Activated CD8-positive, alpha-beta memory T cell treated with anti-CD3 and anti-CD28 coated beads for 24 hours (primary cell): Measurements from ENCODE around the gene HNRNPA2B1.
"Not testable (repeated sequence)": the region's sequence is repeated elsewhere in the genome, so short reads cannot be mapped to it uniquely, and the experiment has no call there.

Experiments used
- DNase-seq: peaks from one replicate; pipeline ENCODE4 v3.0.0-alpha.2; 2020

HNRNPA2B1 gene

DNA sequence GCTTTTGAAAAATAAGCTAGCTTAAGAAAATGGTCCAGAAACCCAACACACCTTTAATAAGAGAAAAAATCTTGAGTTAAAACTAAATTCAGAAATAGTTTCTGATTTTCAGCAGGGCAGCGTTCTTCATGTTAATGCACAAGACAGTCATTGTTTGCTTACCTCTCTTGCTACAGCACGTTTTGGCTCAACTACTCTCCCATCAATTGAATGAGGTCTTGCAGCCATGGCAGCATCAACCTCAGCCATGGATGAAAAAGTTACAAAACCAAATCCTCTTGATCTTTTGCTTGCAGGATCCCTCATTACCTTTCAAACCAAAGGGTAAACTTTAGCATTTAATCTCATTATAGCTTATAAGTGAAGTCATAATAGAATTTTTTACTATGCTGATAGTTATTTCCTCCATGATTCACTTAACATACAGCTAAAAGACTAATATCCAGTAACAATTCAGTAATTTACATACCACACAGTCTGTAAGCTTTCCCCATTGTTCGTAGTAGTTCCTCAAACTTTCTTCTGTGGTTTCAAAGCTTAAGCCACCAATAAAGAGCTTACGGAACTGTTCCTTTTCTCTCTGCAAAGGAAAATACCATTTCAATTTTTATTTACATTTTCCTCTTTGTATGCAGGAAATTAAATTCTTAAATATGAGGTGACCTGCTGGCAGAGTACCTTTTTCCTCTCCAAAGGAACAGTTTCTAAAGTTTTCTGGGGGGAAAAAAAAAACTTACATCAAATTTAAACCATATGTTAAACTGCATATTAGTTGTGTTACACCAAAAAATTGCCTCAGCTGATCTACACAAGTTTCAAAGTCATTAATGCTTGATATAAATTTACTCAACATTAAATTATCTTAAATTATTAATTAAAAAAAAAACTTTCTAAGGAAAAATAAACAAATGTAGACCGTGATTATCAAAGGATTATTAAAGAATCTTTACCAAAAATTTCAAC is 3.1 kb downstream of the HNRNPA2B1 start:
- DNase-seq: no peak

DNA sequence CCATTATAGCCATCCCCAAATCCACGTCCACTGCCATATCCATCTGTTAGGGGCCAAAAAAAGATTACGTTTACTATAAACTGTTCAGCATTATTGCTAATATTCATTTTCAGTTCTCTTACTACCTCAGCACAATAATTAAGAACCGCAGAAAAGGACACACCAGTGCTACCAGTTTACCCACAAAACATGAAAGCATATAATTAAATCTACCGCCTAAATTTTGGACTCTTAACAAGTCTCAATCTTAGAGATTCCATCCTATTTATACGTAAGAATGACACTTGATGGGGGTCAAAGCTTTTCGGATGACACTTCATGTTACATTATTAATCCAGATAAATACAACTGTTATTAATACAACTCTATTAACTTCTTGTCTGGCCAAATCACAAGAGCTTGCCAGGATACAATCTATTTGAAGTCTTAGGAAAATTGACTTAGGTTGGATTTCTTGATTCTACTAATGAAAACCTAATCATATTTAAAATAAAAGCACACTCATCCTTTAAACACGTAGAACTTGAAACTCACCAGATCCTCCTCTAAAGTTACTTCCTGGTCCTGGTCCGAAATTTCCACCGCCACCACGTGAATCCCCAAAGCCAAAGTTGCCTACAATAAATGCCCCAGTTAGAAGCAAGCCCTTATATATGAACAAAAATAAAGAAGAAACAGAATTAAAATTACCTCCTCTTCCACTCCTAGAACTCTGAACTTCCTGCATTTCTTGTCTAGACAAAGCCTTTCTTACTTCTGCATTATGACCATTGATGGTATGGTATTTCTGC is 4.5 kb downstream of the HNRNPA2B1 start:
- DNase-seq: no peak

GRCh38 chr7:26195182-26195581 is 5.4 kb downstream of the HNRNPA2B1 start:
- no peak for DNase-seq

- not testable (repeated sequence) for DNase-seq
These were observed 5.8 kb downstream of the HNRNPA2B1 start for GRCh38 chr7:26194764-26195163.

GRCh38 chr7:26193432-26194207 is 6.9 kb downstream of the HNRNPA2B1 start:
- DNase-seq: no peak

DNA sequence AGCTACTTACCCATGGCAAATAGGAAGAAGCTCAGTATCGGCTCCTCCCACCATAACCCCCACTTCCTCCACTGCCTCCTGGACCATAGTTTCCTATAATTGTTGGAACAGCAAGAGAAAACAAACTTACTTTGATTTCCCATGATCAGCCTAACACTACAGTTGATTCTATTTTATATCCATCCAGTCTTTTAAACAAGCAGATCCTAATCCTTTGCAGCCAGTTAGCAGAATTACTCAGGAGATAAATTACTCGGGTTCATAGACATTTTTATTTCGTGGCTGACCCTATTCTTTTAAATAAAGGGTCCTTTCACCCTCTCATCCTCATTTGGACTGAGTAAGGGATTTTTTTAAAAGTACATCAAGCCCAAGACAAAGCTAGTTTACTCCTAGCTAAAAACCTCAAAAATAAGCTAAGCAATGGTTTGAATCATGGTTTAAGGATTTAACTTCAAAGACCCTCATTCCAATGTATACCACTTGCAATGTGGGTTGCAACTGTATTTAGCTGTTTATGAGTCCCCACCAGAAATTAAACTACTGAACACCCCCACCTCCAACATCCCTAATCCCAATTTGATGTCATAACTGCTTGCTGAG is 8.0 kb downstream of the HNRNPA2B1 start:
- DNase-seq: no peak

DNA sequence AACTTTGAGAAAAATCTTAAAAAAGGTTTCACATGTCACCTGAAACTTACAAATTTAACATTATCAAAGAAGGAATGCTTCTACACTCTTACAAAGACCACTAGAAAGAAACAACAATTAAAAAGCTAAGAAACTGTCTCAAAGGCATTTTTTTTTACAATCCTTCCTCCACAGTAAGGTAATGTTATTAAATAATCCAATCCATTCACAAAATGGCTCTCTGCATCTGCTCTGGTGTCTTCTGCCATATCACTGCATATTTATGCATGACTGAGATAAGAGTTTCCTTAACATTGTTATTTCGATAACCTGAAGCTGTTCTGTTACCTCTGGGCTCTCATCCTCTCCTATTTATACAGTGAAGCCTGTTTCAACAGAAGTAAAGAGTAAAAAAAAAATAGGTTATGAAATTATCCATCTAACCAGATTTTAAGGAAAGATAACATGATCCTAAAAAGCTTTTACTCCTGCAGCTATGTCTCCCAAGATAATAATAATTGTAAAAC is 8.5 kb downstream of the HNRNPA2B1 start:
- no peak for DNase-seq

- DNase-seq: no peak
These were observed 9.1 kb downstream of the HNRNPA2B1 start for GRCh38 chr7:26191233-26191973.

- no peak for DNase-seq
These were observed 10.1 kb downstream of the HNRNPA2B1 start for GRCh38 chr7:26190417-26190869.

DNA sequence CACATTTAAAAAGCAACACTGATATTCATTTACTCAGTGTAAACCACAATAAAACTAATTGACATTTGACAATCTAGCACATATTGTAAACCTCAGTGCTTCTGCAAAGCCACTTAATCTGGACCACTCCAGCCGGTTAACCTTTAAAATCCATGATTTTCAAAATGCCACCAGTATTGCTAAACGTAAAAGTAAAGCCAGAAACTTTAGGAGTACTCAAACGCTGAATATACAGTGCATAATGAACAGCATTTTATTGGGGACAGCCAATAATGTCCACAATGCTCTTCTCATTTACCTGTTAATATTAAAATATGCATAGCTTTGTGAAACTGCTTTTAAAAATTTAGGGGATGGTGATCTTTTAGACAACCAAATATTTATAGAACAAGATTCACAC is 10.8 kb downstream of the HNRNPA2B1 start:
- no peak for DNase-seq

DNA sequence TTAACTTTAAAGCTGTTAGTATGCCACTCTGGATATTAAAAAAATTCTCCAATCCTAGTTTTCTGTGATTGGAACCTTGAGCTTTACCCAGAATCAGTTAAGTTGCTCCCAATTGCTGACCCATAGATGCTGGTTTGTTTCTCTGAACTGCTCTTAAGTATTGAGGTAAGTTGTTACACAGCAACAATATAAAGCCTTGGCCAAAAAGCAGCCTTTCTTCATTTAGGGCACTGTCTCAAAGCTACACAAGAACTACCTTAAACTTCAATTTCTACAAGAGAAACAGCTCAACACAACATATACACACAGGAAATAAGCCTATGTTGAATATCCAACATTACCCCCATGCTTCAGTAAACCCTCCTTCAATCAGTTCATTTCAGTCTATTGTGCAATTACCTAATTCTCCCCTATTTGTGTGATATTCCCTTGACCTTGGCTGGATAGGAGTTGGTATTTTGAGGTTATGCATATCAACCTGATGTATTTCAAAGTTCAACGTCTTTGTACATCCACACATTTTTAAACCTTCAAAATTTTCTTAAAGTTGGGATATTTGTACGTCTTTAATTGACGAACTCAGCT is 11.5 kb downstream of the HNRNPA2B1 start:
- DNase-seq: no peak

- no peak for DNase-seq
These were observed 12.2 kb downstream of the HNRNPA2B1 start for GRCh38 chr7:26188206-26188956.

DNA sequence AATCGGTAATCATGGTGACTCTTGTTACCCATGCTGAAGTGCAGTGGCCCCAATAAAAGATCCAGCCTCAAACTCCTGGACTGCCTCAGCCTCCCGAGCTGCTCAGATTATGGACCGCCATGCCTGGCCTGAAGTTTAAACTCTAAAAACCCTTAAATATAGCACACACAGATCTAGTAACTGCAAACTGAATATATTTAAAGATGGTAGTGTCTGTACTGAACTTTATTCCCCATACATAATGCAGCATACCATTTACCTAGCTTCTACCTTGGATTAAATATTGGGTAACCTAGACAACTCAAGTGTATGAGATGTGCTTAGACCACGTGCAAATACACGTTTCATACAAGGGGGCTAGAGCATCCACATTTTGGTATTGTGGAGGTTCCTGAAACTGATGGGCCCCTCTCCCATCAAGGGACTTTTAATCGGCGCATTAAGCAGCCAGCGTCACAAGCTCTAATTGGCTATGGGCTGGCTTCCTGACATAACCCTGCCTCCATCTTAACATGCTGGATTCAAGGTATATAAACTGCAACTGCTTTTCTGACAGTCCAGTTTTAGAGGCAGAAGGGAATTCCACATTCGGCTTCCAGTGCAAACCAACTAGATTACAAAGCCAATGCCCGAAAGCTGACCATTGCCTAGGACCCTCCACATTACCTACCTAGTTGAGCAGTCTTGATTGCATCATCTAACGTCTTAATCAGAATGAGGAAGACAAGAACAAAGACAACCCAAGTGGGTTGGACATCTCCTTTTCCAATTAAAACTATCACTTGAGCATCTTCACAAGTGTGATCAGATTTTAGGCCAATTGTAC is 13.0 kb downstream of the HNRNPA2B1 start:
- DNase-seq: peak; percentile 75

- no peak for DNase-seq
These were observed 13.9 kb downstream of the HNRNPA2B1 start for GRCh38 chr7:26186364-26187311.

GRCh38 chr7:26185844-26186180 is 14.7 kb downstream of the HNRNPA2B1 start:
- DNase-seq: no peak

DNA sequence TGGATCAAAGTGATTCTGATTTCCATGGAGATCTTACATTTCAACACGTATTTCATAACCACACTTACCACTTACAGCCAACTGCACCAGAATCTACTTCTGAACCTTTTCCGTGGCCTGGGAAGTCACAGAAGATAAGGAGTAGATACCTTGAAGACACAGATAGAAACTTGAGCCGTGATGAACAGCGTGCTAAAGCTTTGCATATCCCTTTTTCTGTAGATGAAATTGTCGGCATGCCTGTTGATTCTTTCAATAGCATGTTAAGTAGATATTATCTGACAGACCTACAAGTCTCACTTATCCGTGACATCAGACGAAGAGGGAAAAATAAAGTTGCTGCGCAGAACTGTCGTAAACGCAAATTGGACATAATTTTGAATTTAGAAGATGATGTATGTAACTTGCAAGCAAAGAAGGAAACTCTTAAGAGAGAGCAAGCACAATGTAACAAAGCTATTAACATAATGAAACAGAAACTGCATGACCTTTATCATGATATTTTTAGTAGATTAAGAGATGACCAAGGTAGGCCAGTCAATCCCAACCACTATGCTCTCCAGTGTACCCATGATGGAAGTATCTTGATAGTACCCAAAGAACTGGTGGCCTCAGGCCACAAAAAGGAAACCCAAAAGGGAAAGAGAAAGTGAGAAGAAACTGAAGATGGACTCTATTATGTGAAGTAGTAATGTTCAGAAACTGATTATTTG is 15.3 kb downstream of the HNRNPA2B1 start:
- DNase-seq: no peak

- not testable (repeated sequence) for DNase-seq
These were observed 16.1 kb downstream of the HNRNPA2B1 start for GRCh38 chr7:26184281-26185101.
